ENCODE measurements around the gene PLB1.

The PLB1 gene

DNA sequence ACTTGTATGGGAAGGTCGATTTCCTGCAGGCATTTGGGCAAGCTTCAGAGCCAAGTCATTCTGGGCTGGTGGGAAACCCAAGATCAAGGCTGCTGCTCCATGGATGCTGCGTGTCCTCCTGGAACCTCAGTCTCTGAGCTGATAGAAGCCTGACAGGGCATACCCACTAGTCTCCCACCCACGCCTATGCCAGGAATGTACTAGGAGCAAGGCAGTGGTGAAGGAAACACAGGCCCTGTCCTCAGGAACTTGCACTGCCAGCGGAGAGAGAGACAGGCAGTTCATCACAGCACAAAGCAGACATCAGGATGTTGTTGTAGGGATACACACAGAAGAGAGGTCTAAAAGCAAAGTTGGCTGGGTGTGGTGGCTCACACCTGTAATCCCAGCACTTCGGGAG is 84.2 kb downstream of the PLB1 start:
- Histone ChIP-seq H3K4me1 (ENCODE audit: low read length) (no peaks in the 10 kb centered on the region), H3K9me3 (replicated peaks; ENCODE audit: insufficient read depth, low read length) (no peaks in the 10 kb centered on the region), H3K36me3 (replicated peaks; ENCODE audit: insufficient read depth, low read length) (no peaks in the 10 kb centered on the region), H2AFZ (ENCODE audit: low read length) (no peak overlapping the region), H3F3A (ENCODE audit: insufficient read depth, low read length) (no peaks in the 10 kb centered on the region), H3K4me2 (ENCODE audit: low read depth, low read length) (no peak overlapping the region), H3K9ac (ENCODE audit: low read length) (no peak overlapping the region), H3K27me3 (replicated peaks; ENCODE audit: insufficient read depth, low read length) (no peaks in the 10 kb centered on the region), H4K20me1 (ENCODE audit: insufficient read depth, low read length) (no peaks in the 10 kb centered on the region), H3K79me2 (ENCODE audit: low read length) (no peaks in the 10 kb centered on the region), H3K4me3 (ENCODE audit: low read length) (no peak overlapping the region), H3K9me2 (replicated peaks; ENCODE audit: insufficient read depth, low read length) (no peaks in the 10 kb centered on the region), H3K27ac (ENCODE audit: low read length) (no peak overlapping the region)
- no peak for DNase-seq
- no peak for TF ChIP-seq EZH2phosphoT487 (IDR thresholded peaks at IDR 0.05; ENCODE audit: low read length)
- TF ChIP-seq, protein P1, sequence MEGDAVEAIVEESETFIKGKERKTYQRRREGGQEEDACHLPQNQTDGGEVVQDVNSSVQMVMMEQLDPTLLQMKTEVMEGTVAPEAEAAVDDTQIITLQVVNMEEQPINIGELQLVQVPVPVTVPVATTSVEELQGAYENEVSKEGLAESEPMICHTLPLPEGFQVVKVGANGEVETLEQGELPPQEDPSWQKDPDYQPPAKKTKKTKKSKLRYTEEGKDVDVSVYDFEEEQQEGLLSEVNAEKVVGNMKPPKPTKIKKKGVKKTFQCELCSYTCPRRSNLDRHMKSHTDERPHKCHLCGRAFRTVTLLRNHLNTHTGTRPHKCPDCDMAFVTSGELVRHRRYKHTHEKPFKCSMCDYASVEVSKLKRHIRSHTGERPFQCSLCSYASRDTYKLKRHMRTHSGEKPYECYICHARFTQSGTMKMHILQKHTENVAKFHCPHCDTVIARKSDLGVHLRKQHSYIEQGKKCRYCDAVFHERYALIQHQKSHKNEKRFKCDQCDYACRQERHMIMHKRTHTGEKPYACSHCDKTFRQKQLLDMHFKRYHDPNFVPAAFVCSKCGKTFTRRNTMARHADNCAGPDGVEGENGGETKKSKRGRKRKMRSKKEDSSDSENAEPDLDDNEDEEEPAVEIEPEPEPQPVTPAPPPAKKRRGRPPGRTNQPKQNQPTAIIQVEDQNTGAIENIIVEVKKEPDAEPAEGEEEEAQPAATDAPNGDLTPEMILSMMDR (IDR thresholded peaks at IDR 0.05; ENCODE audit: low read length): no peak
- no peak for TF ChIP-seq EZH2 (optimal IDR thresholded peaks at IDR 0.05; ENCODE audit: low read depth, low read length)

DNA sequence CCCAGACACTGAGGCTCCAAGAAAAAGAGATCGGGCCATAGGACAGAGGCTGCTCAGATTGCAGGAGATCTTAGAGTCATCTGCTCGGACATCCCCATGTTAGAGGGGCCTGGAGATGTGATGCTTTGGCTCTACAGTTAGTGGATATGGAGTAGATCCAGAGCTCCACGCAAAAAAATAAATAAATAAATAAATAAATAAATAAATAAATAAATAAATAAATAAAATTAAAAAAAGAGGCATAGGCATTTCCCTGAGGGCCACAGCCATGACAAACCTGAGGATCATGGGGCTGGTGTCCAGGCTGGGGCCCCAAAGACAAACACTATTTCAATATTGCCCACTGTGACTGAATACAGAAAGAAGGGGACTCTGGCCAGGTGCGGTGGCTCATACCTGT is 85.5 kb downstream of the PLB1 start:
- Histone ChIP-seq H3F3A (ENCODE audit: insufficient read depth, low read length) (peaks cover under 1% of the 10 kb centered on the region), H3K36me3 (replicated peaks; ENCODE audit: insufficient read depth, low read length) (no peaks in the 10 kb centered on the region), H3K4me1 (ENCODE audit: low read length) (no peaks in the 10 kb centered on the region), H4K20me1 (ENCODE audit: insufficient read depth, low read length) (no peaks in the 10 kb centered on the region), H3K9me2 (replicated peaks; ENCODE audit: insufficient read depth, low read length) (no peaks in the 10 kb centered on the region), H3K4me3 (ENCODE audit: low read length) (no peak overlapping the region), H3K27me3 (replicated peaks; ENCODE audit: insufficient read depth, low read length) (no peaks in the 10 kb centered on the region), H3K4me2 (ENCODE audit: low read depth, low read length) (no peak overlapping the region), H3K27ac (ENCODE audit: low read length) (no peak overlapping the region), H3K9ac (ENCODE audit: low read length) (no peak overlapping the region), H2AFZ (ENCODE audit: low read length) (no peak overlapping the region), H3K9me3 (replicated peaks; ENCODE audit: insufficient read depth, low read length) (no peaks in the 10 kb centered on the region), H3K79me2 (ENCODE audit: low read length) (no peaks in the 10 kb centered on the region)
- DNase-seq: no peak
- no peak for TF ChIP-seq EZH2 (optimal IDR thresholded peaks at IDR 0.05; ENCODE audit: low read depth, low read length)
- TF ChIP-seq EZH2phosphoT487 (IDR thresholded peaks at IDR 0.05; ENCODE audit: low read length): no peak
- TF ChIP-seq, protein P1 (IDR thresholded peaks at IDR 0.05; ENCODE audit: low read length): no peak

DNA sequence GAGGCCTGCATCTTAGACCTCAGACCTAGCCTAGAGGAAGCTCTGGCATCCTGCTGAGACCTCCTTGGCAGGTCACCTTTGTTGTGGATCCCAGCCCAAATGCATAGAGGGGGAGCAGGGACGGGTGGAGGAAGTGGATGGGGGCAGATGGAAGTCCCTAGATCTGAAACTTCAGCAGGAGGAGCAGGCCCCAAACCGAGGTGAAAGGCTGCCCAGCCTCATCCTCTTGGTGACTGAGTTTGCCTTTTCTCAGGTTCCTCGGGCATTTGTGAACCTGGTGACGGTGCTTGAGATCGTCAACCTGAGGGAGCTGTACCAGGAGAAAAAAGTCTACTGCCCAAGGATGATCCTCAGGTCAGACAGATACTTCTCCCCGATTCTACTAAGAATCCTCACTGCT is 86.3 kb downstream of the PLB1 start:
- H3K79me2 ChIP-seq (ENCODE audit: low read length): no peaks in the 10 kb centered on the region
- H2AFZ ChIP-seq (ENCODE audit: low read length): no peak overlapping the region
- H3K36me3 ChIP-seq (replicated peaks; ENCODE audit: insufficient read depth, low read length): no peaks in the 10 kb centered on the region
- no peaks in the 10 kb centered on the region for H3K9me3 ChIP-seq (replicated peaks; ENCODE audit: insufficient read depth, low read length)
- H3K9ac ChIP-seq (ENCODE audit: low read length): no peak overlapping the region
- peaks cover 8% of the 10 kb centered on the region for H3F3A ChIP-seq (ENCODE audit: insufficient read depth, low read length)
- no peak for DNase-seq
- H4K20me1 ChIP-seq (ENCODE audit: insufficient read depth, low read length): no peaks in the 10 kb centered on the region
- no peak overlapping the region for H3K4me2 ChIP-seq (ENCODE audit: low read depth, low read length)
- H3K9me2 ChIP-seq (replicated peaks; ENCODE audit: insufficient read depth, low read length): no peaks in the 10 kb centered on the region
- no peak overlapping the region for H3K27ac ChIP-seq (ENCODE audit: low read length)
- no peaks in the 10 kb centered on the region for H3K27me3 ChIP-seq (replicated peaks; ENCODE audit: insufficient read depth, low read length)
- H3K4me1 ChIP-seq (ENCODE audit: low read length): peaks cover 3% of the 10 kb centered on the region
- TF ChIP-seq, protein P1 (IDR thresholded peaks at IDR 0.05; ENCODE audit: low read length): no peak
- H3K4me3 ChIP-seq (ENCODE audit: low read length): no peak overlapping the region

Data from MM.1S (cell line).